ENCODE measurements around the gene CNNM3.
"Not testable (repeated sequence)": the region's sequence is repeated elsewhere in the genome, so short reads cannot be mapped to it uniquely, and the experiment has no call there.

CNNM3 gene

GRCh38 chr2:96799623-96799935 is 16.5 kb upstream of the CNNM3 start:
- no peak for DNase-seq

- DNase-seq, result no peak
Measured at GRCh38 chr2:96800061-96801004, 15.7 kb upstream of the CNNM3 start.

GRCh38 chr2:96801005-96801785 is 14.9 kb upstream of the CNNM3 start:
- peak; percentile 82 for DNase-seq

- no peak for DNase-seq
Measured at GRCh38 chr2:96801786-96802595, 14.1 kb upstream of the CNNM3 start.

- DNase-seq, result no peak
Measured at GRCh38 chr2:96802721-96803120, 13.3 kb upstream of the CNNM3 start.

GRCh38 chr2:96804986-96805385 is 11.1 kb upstream of the CNNM3 start:
- no peak for DNase-seq

- not testable (repeated sequence) for DNase-seq
Measured at GRCh38 chr2:96805946-96806345, 10.1 kb upstream of the CNNM3 start.

- no peak for DNase-seq
Measured at GRCh38 chr2:96806468-96807126, 9.5 kb upstream of the CNNM3 start.

- no peak for DNase-seq
Measured at GRCh38 chr2:96807127-96807471, 9.0 kb upstream of the CNNM3 start.

GRCh38 chr2:96808176-96808837 is 7.8 kb upstream of the CNNM3 start:
- DNase-seq, result no peak

GRCh38 chr2:96809216-96809882 is 6.7 kb upstream of the CNNM3 start:
- no peak for DNase-seq

- no peak for DNase-seq
Measured at GRCh38 chr2:96809951-96810782, 5.9 kb upstream of the CNNM3 start.

- DNase-seq, result no peak
Measured at GRCh38 chr2:96810783-96811192, 5.3 kb upstream of the CNNM3 start.

GRCh38 chr2:96811917-96812316 is 4.2 kb upstream of the CNNM3 start:
- DNase-seq, result peak; percentile 84

GRCh38 chr2:96813656-96814055 is 2.4 kb upstream of the CNNM3 start:
- no peak for DNase-seq

- no peak for DNase-seq
Measured at GRCh38 chr2:96815326-96816126, 542 bp upstream of the CNNM3 start.

- DNase-seq, result no peak
Measured at GRCh38 chr2:96816836-96817702, 1.0 kb downstream of the CNNM3 start.

- no peak for DNase-seq
Measured at GRCh38 chr2:96817882-96818281, 1.8 kb downstream of the CNNM3 start.
